ENCODE results near the gene BSDC1.

GRCh38 chr1:32332290-32333079 is 61.8 kb downstream of the BSDC1 start:
- TF ChIP-seq CTCF (conservative IDR thresholded peaks at IDR 0.05 in 1 of 2, IDR thresholded peaks at IDR 0.05 in 1 of 2; ENCODE audit: low read depth in 1 of 2, low read length in 2 of 2): no peak
- TF ChIP-seq EZH2 (IDR thresholded peaks at IDR 0.05; ENCODE audit: low read length, missing control alignments): no peak

Data from fibroblast of lung (primary cell).